BJ (cell line): ENCODE data around the gene DNMT1. TPM values are rescaled to one million over a fixed set of nuclear protein-coding genes. Genes with fewer than 3 reads are reported as not detected.

Experiments
- CTCF ChIA-PET: fragments of 350-600 bp; formaldehyde crosslinking; extraction: SDS; loops from one replicate; lab custom pipeline; 2021; ENCODE audit warnings: antibody characterized with exemption, inconsistent platforms; lab: Yijun Ruan, JAX
- POLR2A ChIA-PET: fragments of 300-600 bp; sonication (Branson Sonifier 250); formaldehyde crosslinking; extraction: SDS; loops from one replicate; lab custom pipeline; 2021; ENCODE audit warnings: antibody characterized with exemption; lab: Charles Lee
- DNase-seq: peaks from one replicate; pipeline ENCODE4 v3.0.0-alpha.2; 2011; ENCODE audit warnings: low read depth
- H3K27me3 ChIP-seq: 2 replicates; pipeline ENCODE4 v1.6.0; 2011; ENCODE audit warnings: low read length; ENCODE audit not compliant: control insufficient read depth, insufficient read depth
- H3K36me3 ChIP-seq: 2 replicates; pipeline ENCODE4 v1.5.1; 2011; ENCODE audit warnings: low read length; ENCODE audit not compliant: control insufficient read depth, insufficient read depth
- H3K4me3 ChIP-seq: 2 replicates; pipeline ENCODE4 v1.5.1; 2011; ENCODE audit warnings: low read depth, mild to moderate bottlenecking, control low read depth, low read length
- polyA plus RNA-seq: library from polyadenylated mRNA; depleted of rRNA; stranded (reverse); fragments of >200 nt; gene quantifications from 2 replicates; pipeline ENCODE4 v1.2.3, GENCODE V29; 2011
- TF ChIP-seq, protein P1 (sequence below): IDR thresholded peaks from 2 replicates; pipeline ENCODE4 v1.5.1; 2011; ENCODE audit warnings: low read depth, mild to moderate bottlenecking, control low read depth, inconsistent platforms, low read length, moderate library complexity; ENCODE audit not compliant: insufficient read depth

Gene DNMT1
- polyA plus RNA-seq, 1 experiment: 31.5 TPM

DNA sequence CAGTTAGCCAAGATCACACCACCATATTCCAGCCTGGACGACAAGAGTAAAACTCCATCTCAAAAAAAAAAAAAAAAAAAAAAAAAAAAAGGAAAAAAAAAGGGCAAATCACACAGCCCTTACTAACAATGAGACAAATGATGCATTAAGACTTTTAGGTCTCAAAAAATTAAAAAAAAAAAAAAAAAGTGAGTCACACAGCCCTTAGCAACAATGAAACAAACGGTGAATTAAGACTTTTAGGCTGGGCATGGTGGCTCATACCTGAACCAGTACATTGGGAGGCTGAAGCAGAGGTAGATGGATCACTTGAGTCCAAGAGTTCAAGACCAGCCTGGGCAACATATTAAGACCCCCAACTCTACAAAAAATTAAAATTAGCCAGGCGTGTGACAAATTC lies 42.7 kb downstream of the DNMT1 start:
- DNase-seq: no peak
- CTCF ChIA-PET: no interaction called here
- Histone ChIP-seq H3K4me3 (no peak overlapping the region), H3K27me3 (no peaks in the 10 kb centered on the region), H3K36me3 (peaks cover 30% of the 10 kb centered on the region)
- TF ChIP-seq, protein P1, sequence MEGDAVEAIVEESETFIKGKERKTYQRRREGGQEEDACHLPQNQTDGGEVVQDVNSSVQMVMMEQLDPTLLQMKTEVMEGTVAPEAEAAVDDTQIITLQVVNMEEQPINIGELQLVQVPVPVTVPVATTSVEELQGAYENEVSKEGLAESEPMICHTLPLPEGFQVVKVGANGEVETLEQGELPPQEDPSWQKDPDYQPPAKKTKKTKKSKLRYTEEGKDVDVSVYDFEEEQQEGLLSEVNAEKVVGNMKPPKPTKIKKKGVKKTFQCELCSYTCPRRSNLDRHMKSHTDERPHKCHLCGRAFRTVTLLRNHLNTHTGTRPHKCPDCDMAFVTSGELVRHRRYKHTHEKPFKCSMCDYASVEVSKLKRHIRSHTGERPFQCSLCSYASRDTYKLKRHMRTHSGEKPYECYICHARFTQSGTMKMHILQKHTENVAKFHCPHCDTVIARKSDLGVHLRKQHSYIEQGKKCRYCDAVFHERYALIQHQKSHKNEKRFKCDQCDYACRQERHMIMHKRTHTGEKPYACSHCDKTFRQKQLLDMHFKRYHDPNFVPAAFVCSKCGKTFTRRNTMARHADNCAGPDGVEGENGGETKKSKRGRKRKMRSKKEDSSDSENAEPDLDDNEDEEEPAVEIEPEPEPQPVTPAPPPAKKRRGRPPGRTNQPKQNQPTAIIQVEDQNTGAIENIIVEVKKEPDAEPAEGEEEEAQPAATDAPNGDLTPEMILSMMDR: no peak
- POLR2A ChIA-PET: no interaction called here

DNA sequence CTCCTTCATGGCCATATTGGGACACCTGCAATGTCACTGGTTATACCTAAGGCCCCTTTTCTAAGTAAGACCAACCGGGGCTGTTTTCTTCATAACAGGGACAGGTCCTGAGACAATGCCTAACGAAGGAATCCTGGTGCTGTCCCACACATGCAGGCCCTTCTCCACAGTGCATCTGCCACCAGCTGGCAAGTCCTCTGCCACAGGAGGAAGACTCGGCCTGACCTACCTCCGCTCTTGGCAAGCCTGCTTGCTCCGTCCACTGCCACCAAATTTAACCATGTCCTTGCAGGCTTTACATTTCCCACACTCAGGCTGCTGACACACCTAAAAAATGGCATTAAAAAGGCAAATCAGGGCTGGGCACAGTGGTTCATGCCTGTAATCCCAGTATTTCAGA lies 43.2 kb downstream of the DNMT1 start:
- no peak for DNase-seq
- Histone ChIP-seq H3K36me3 (peaks cover 30% of the 10 kb centered on the region), H3K27me3 (no peaks in the 10 kb centered on the region), H3K4me3 (no peak overlapping the region)
- POLR2A ChIA-PET: no interaction called here
- TF ChIP-seq, protein P1: no peak
- CTCF ChIA-PET: no interaction called here

DNA sequence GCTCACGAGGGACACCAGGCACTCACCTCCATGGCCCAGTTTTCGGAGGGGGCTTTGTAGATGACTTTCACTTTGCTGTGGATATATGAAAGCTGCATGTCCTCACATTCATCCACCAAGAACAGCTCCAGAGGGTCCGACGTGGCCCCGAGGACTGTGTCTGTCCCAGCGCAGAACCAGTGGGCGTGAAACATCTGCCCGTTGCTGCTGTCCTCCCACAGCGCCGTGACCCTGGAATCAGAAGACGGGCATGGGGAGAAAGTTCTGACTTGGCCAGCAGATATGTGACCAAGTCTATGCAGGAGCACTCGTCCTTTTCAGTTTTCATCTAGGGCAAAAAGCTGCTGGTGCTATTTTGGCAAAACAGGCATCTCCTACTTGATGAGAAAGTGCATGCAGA lies 45.3 kb downstream of the DNMT1 start:
- ChIA-PET POLR2A (no interaction called here), CTCF (interaction anchor here (0.5 kb wide), 1 partner anchor 20 kb away, joined by 5 read pairs; no protein-coding TSS in a partner anchor)
- no peak for DNase-seq
- Histone ChIP-seq H3K27me3 (no peaks in the 10 kb centered on the region), H3K36me3 (peaks cover 32% of the 10 kb centered on the region), H3K4me3 (no peak overlapping the region)
- TF ChIP-seq, protein P1: no peak

DNA sequence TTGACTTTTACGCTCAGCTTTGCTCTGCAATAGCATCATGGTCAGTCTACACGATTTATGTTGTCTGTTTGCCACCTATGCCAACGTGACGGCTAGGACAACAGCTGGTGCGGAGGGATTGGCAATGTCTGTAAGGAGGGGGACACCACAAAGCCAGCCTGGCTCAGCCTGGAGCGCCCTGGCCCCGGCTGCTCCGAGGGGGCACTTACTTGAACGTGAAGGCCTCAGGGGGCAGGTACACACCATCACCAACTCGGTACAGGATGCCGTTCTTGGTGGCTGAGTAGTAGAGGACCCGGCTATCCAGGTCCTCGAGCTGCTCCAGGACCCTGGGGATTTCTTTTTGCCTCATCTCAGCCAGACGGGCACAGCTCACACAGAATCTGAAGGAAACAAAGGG lies 48.6 kb downstream of the DNMT1 start:
- ChIA-PET POLR2A (no interaction called here), CTCF (no interaction called here)
- TF ChIP-seq, protein P1: no peak
- H3K36me3 ChIP-seq: peaks cover 36% of the 10 kb centered on the region
- H3K27me3 ChIP-seq: no peaks in the 10 kb centered on the region
- no peak for DNase-seq
- no peak overlapping the region for H3K4me3 ChIP-seq

DNA sequence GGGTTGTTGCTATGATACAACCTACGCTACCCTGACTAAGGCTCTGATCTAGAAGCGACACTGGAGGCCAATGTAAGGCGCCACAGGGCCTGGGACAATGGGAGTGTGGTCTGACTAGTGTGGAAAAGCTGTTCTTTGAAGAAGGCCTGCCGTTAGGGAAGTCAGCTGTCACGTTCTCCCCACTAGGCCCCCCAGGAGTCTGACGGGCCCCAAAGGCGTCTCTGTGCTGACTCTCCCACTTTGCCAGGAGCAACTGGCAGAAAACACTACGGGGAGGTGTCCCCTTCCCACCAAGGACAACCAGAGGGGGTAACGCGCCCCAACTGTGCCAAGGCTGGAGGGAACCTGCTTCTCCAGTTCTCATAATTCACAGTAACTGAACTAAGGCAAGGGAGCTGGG lies 49.7 kb downstream of the DNMT1 start:
- CTCF ChIA-PET: no interaction called here
- DNase-seq: no peak
- POLR2A ChIA-PET: no interaction called here
- Histone ChIP-seq H3K4me3 (no peak overlapping the region), H3K36me3 (peaks cover 32% of the 10 kb centered on the region), H3K27me3 (no peaks in the 10 kb centered on the region)
- TF ChIP-seq, protein P1: no peak
